ENCODE data around the gene STAT5A. TPM values are rescaled to one million over a fixed set of nuclear protein-coding genes. Genes with fewer than 3 reads are reported as not detected.

The STAT5A gene
- total and polyA plus RNA-seq, 9 of the 15 experiments (the other 6 are each of a cell fraction or from before 2014, with no cell fraction given) = 79.9 to 415 (median 196) TPM

GRCh38 chr17:42271006-42271778, 17.1 kb upstream of the STAT5A start (continued):
- no peak for TF ChIP-seq ETS1 (conservative IDR thresholded peaks at IDR 0.05; ENCODE audit: control insufficient read depth, low read depth, low read length)
- TF ChIP-seq HNRNPK (IDR thresholded peaks at IDR 0.05; ENCODE audit: low read depth, low read length, poor library complexity, severe bottlenecking) = no peak
- peak; percentile 27 for TF ChIP-seq BRD9 (IDR thresholded peaks at IDR 0.05; ENCODE audit: low read depth, partially characterized antibody)
- no peak for TF ChIP-seq SNAPC5 (CRISPR knock-in tag; IDR thresholded peaks at IDR 0.05)
- TF ChIP-seq BCLAF1 (IDR thresholded peaks at IDR 0.05; ENCODE audit: borderline replicate concordance in 1 of 2, control insufficient read depth in 1 of 2, low read depth in 2 of 2, low read length in 1 of 2) = no peak
- 0 out of 2 replicates have a peak, but pooled peaks have one; percentile 3 for TF ChIP-seq MAFF (IDR thresholded peaks at IDR 0.05; ENCODE audit: low read length)
- TF ChIP-seq ZC3H4 (CRISPR knock-in tag; IDR thresholded peaks at IDR 0.05; ENCODE audit: borderline replicate concordance) = no peak
- TF ChIP-seq ZNF282 (CRISPR knock-in tag; IDR thresholded peaks at IDR 0.05) = no peak
- TF ChIP-seq EP400 (IDR thresholded peaks at IDR 0.05) = no peak; the same call in 1 of the 2 replicates
- no peak for TF ChIP-seq KLF16 (IDR thresholded peaks at IDR 0.05)
- no peak for TF ChIP-seq ZBTB33 (CRISPR knock-in tag; IDR thresholded peaks at IDR 0.05)
- TF ChIP-seq ZSCAN29 (IDR thresholded peaks at IDR 0.05) = no peak
- no peak for TF ChIP-seq ZNF699 (CRISPR knock-in tag; IDR thresholded peaks at IDR 0.05; ENCODE audit: insufficient replicate concordance)
- no peak for TF ChIP-seq NFE2 (IDR thresholded peaks at IDR 0.05; ENCODE audit: low read depth)
- TF ChIP-seq ZNF232 (CRISPR knock-in tag; IDR thresholded peaks at IDR 0.05) = no peak
- TF ChIP-seq ZNF224 (CRISPR knock-in tag; IDR thresholded peaks at IDR 0.05) = no peak
- TF ChIP-seq MEIS2 (IDR thresholded peaks at IDR 0.05; ENCODE audit: partially characterized antibody) = peak; percentile 76
- TF ChIP-seq SAFB2 (IDR thresholded peaks at IDR 0.05; ENCODE audit: borderline replicate concordance, low read depth, low read length, severe bottlenecking) = no peak
- no peak for TF ChIP-seq ETV6 (IDR thresholded peaks at IDR 0.05; ENCODE audit: borderline replicate concordance in 1 of 2, low read depth in 2 of 2, low read length in 1 of 2)
- TF ChIP-seq ETV6 (CRISPR knock-in tag; IDR thresholded peaks at IDR 0.05; ENCODE audit: borderline replicate concordance) = no peak

Data from K562 (cell line).